Upper lobe of right lung (tissue), 1 donor: ENCODE measurements around the gene FAM89B. TPM values are rescaled to one million over a fixed set of nuclear protein-coding genes. Genes with fewer than 3 reads are reported as not detected.

Experiments used
- ATAC-seq: fragments of 200-7000 bp; cut with Tn5 transposase; one replicate; pipeline ENCODE4 v1.9.1; 2020; ENCODE audit warnings: mild to moderate bottlenecking, moderate library complexity
- DNase-seq: peaks from one replicate; pipeline ENCODE4 v3.0.0-alpha.2; 2020
- H3K27ac ChIP-seq: fragments of 200-600 bp; one replicate; pipeline ENCODE4 v1.8.0; 2022
- H3K27me3 ChIP-seq: fragments of 200-600 bp; one replicate; pipeline ENCODE4 v1.8.0; 2022; ENCODE audit warnings: mild to moderate bottlenecking
- H3K36me3 ChIP-seq: fragments of 200-600 bp; one replicate; pipeline ENCODE4 v1.8.0; 2022
- H3K4me1 ChIP-seq: fragments of 200-600 bp; one replicate; pipeline ENCODE4 v1.8.0; 2022
- H3K4me3 ChIP-seq: fragments of 200-600 bp; one replicate; pipeline ENCODE4 v1.8.0; 2022; ENCODE audit warnings: mild to moderate bottlenecking
- H3K9me3 ChIP-seq: fragments of 200-600 bp; one replicate; pipeline ENCODE4 v1.8.0; 2022
- intact Hi-C: fragments of 100-400 bp; cut with DNase I; formaldehyde crosslinking; loops from one replicate; pipeline ENCODE4 v1.11.0; 2022
- total RNA-seq: library from RNA; stranded (reverse); fragmentation: NEBNext Ultra II Directional; extraction: Animal tissue kit (Norgen Biotek cat#: 25700); gene quantifications from one replicate; pipeline ENCODE4 v1.2.1, GENCODE V29; 2021
- TF ChIP-seq, protein P1 (sequence below): fragments of 200-600 bp; IDR thresholded peaks from one replicate; pipeline ENCODE4 v1.8.0; 2022; ENCODE audit warnings: antibody characterized with exemption
- donor health status: DM: no; HTN: yes; CAD: no; lungs with severe emphysema.

Gene FAM89B
- total RNA-seq, 1 donor from 2014 or later, result 44.1 TPM

DNA sequence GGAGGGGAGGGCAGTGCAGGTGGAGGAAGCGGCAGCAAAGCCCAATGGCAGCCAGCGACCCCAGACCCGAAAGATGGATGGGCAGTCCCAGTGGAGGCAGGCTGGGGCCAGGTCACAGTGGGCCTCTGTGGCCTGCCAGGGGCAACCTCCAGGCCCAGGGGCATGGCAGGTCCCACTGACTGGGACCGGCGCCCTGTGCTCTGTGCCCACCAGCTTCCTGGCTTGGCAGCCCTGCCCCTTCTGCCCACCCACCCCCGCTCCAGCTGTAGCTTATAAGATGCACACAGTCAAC lies 27.6 kb downstream of the FAM89B start:
- TF ChIP-seq, protein P1, sequence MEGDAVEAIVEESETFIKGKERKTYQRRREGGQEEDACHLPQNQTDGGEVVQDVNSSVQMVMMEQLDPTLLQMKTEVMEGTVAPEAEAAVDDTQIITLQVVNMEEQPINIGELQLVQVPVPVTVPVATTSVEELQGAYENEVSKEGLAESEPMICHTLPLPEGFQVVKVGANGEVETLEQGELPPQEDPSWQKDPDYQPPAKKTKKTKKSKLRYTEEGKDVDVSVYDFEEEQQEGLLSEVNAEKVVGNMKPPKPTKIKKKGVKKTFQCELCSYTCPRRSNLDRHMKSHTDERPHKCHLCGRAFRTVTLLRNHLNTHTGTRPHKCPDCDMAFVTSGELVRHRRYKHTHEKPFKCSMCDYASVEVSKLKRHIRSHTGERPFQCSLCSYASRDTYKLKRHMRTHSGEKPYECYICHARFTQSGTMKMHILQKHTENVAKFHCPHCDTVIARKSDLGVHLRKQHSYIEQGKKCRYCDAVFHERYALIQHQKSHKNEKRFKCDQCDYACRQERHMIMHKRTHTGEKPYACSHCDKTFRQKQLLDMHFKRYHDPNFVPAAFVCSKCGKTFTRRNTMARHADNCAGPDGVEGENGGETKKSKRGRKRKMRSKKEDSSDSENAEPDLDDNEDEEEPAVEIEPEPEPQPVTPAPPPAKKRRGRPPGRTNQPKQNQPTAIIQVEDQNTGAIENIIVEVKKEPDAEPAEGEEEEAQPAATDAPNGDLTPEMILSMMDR, result no peak
- Histone ChIP-seq H3K9me3 (no peaks in the 10 kb centered on the region), H3K27ac (no peak overlapping the region), H3K27me3 (no peaks in the 10 kb centered on the region), H3K4me1 (no peaks in the 10 kb centered on the region), H3K36me3 (peaks cover 64% of the 10 kb centered on the region), H3K4me3 (no peak overlapping the region)
- intact Hi-C loops, result no loop called here
- DNase-seq (no peak), ATAC-seq (no peak)

DNA sequence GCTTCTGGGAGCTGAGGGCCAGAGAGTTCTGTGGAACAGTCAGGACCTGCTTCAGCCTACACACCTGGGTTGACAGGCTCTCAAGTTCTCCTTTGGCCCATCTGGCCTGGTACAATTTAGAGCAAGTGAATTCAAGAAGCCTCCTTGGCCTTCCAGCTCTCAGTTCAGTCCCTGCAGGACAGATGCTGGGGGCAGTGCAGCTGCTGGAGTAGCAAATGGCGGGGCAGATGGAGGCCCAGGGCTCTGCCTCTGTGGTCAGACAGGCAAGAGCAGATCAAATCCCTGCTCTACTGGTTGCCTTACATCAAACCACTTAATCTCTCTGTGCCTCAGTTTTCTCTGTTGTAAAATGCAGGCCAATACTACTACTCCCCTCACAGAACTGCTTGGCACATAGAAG lies 31.9 kb downstream of the FAM89B start:
- TF ChIP-seq, protein P1, result no peak
- no peaks in the 10 kb centered on the region for H3K27me3 ChIP-seq
- DNase-seq (no peak), ATAC-seq (no peak)
- intact Hi-C loops, result no loop called here
- H3K36me3 ChIP-seq, result peaks cover 69% of the 10 kb centered on the region
- H3K27ac ChIP-seq, result no peak overlapping the region
- peaks cover 17% of the 10 kb centered on the region for H3K4me1 ChIP-seq
- no peak overlapping the region for H3K4me3 ChIP-seq
- H3K9me3 ChIP-seq, result no peaks in the 10 kb centered on the region

GRCh38 chr11:65606876-65607613 lies 34.7 kb downstream of the FAM89B start:
- H3K4me1 ChIP-seq, result peaks cover 39% of the 10 kb centered on the region
- H3K27me3 ChIP-seq, result no peaks in the 10 kb centered on the region
- ATAC-seq (peak; percentile 96), DNase-seq (peak; percentile 95)
- intact Hi-C loops, result no loop called here
- no peaks in the 10 kb centered on the region for H3K9me3 ChIP-seq
- H3K36me3 ChIP-seq, result peaks cover 69% of the 10 kb centered on the region
- peak overlapping the region; percentile 55 for H3K27ac ChIP-seq
- peak overlapping the region; percentile 23 for H3K4me3 ChIP-seq
- TF ChIP-seq, protein P1, result no peak

GRCh38 chr11:65607614-65608426 lies 35.5 kb downstream of the FAM89B start:
- ATAC-seq (no peak), DNase-seq (no peak)
- peaks cover 68% of the 10 kb centered on the region for H3K36me3 ChIP-seq
- no peaks in the 10 kb centered on the region for H3K27me3 ChIP-seq
- intact Hi-C loops, result no loop called here
- H3K4me1 ChIP-seq, result peaks cover 46% of the 10 kb centered on the region
- peak overlapping the region; percentile 55 for H3K27ac ChIP-seq
- TF ChIP-seq, protein P1, result no peak
- H3K9me3 ChIP-seq, result no peaks in the 10 kb centered on the region
- H3K4me3 ChIP-seq, result peak overlapping the region; percentile 19

GRCh38 chr11:65609229-65609628 lies 36.9 kb downstream of the FAM89B start:
- intact Hi-C loops, result no loop called here
- no peak for DNase-seq
- H3K27me3 ChIP-seq, result no peaks in the 10 kb centered on the region
- H3K4me1 ChIP-seq, result peaks cover 52% of the 10 kb centered on the region
- H3K9me3 ChIP-seq, result no peaks in the 10 kb centered on the region
- no peak overlapping the region for H3K27ac ChIP-seq
- TF ChIP-seq, protein P1, result no peak
- no peak for ATAC-seq
- peaks cover 55% of the 10 kb centered on the region for H3K36me3 ChIP-seq
- H3K4me3 ChIP-seq, result no peak overlapping the region
